Keratinocyte (primary cell): ENCODE measurements around the gene SLBP. TPM values are rescaled to one million over a fixed set of nuclear protein-coding genes. Genes with fewer than 3 reads are reported as not detected.

Experiments
- DNase-seq: peaks from one replicate; pipeline ENCODE4 v3.0.0-alpha.2; 2011; ENCODE audit warnings: low read depth, missing footprints, low spot score
- FAIRE-seq: peaks from 2 replicates; lab custom pipeline; 2011; peaks lifted over from hg19 to GRCh38; lab: Jason Lieb, UNC
- H2AFZ ChIP-seq: 2 replicates; pipeline ENCODE4 v1.6.0; 2012; ENCODE audit warnings: low read length, control low read depth, inconsistent platforms; ENCODE audit not compliant: control insufficient read depth
- H3K27ac ChIP-seq: 2 replicates; pipeline ENCODE4 v1.5.1; 2011; ENCODE audit warnings: low read length; ENCODE audit not compliant: control insufficient read depth, insufficient read depth
- H3K27me3 ChIP-seq: 3 replicates; pipeline ENCODE4 v1.6.0; 2011; ENCODE audit warnings: low read length; ENCODE audit not compliant: control insufficient read depth, insufficient read depth; ENCODE audit errors: extremely low read depth
- H3K36me3 ChIP-seq, 2 experiments: 2 replicates in 1 of 2; 3 replicates in 1 of 2; pipeline ENCODE4 v1.5.1; 2011; ENCODE audit warnings: low read length in 2 of 2, mild to moderate bottlenecking in 1 of 2; ENCODE audit not compliant: control insufficient read depth in 2 of 2, insufficient read depth in 2 of 2; ENCODE audit errors: extremely low read depth in 1 of 2
- H3K4me1 ChIP-seq: 3 replicates; pipeline ENCODE4 v1.5.1; 2011; ENCODE audit warnings: low read length; ENCODE audit not compliant: control insufficient read depth, insufficient read depth; ENCODE audit errors: extremely low read depth
- H3K4me2 ChIP-seq: 3 replicates; pipeline ENCODE4 v1.6.0; 2011; ENCODE audit warnings: low read depth, low read length; ENCODE audit not compliant: control insufficient read depth, insufficient read depth; ENCODE audit errors: extremely low read depth
- H3K4me3 ChIP-seq, 3 experiments: fragments of 200-600 bp in 1 of 3; sonication (generic) in 1 of 3; 2 replicates in 2 of 3; 3 replicates in 1 of 3; pipeline ENCODE4 v1.5.1; 2011 to 2016; ENCODE audit warnings: low read length in 3 of 3, mild to moderate bottlenecking in 3 of 3, control low read depth in 2 of 3, inconsistent platforms in 1 of 3, low read depth in 1 of 3, mixed read lengths in 1 of 3, mixed run types in 1 of 3, moderate library complexity in 1 of 3; ENCODE audit not compliant: control insufficient read depth in 2 of 3, insufficient read depth in 2 of 3; ENCODE audit errors: extremely low read depth in 1 of 3
- H3K79me2 ChIP-seq: 2 replicates; pipeline ENCODE4 v1.6.0; 2012; ENCODE audit warnings: low read length; ENCODE audit not compliant: control insufficient read depth, insufficient read depth
- H3K9ac ChIP-seq: 3 replicates; pipeline ENCODE4 v1.6.0; 2011; ENCODE audit warnings: low read length; ENCODE audit not compliant: control insufficient read depth, insufficient read depth; ENCODE audit errors: extremely low read depth
- H3K9me1 ChIP-seq: 3 replicates; pipeline ENCODE4 v1.6.0; 2011; ENCODE audit warnings: low read length; ENCODE audit not compliant: control insufficient read depth, insufficient read depth; ENCODE audit errors: extremely low read depth
- H3K9me3 ChIP-seq: 2 replicates; pipeline ENCODE4 v1.5.1; 2012; ENCODE audit warnings: low read depth, low read length; ENCODE audit not compliant: control insufficient read depth
- H4K20me1 ChIP-seq: 3 replicates; pipeline ENCODE4 v1.6.0; 2011; ENCODE audit warnings: low read length; ENCODE audit not compliant: control insufficient read depth, insufficient read depth; ENCODE audit errors: extremely low read depth
- EZH2 ChIP-seq: IDR thresholded peaks from one replicate; pipeline ENCODE4 v1.6.1; 2012; ENCODE audit warnings: inconsistent platforms, mild to moderate bottlenecking, low read length, moderate library complexity
- dilution Hi-C: fragments of 300-500 bp; cut with MboI; formaldehyde crosslinking; loops from one replicate; pipeline ENCODE4 v1.7.0; 2020; ENCODE audit warnings: low sequenced_read_pairs; ENCODE audit not compliant: extremely low pct_ligation_motif_present
- polyA plus RNA-seq, 5 experiments: library from polyadenylated mRNA; depleted of rRNA in 3 of 5; stranded (reverse) in 3 of 5; stranded (forward) in 1 of 5; unstranded in 1 of 5; fragments of >200 nt; gene quantifications; 1 replicate in 1 of 5; 2 replicates in 3 of 5; 3 replicates in 1 of 5; pipeline versions ENCODE4 v1.2.1 to v1.2.3, GENCODE V29; 2011 to 2012; ENCODE audit warnings: missing spikeins in 2 of 5, low read depth in 1 of 5, low replicate concordance in 1 of 5
- TF ChIP-seq, protein P1 (sequence below), 3 experiments: IDR thresholded peaks in 1 of 3; conservative IDR thresholded peaks in 1 of 3; optimal IDR thresholded peaks in 1 of 3; 2 replicates in 2 of 3; 3 replicates in 1 of 3; pipeline versions ENCODE3 to v1.5.1; 2011; ENCODE audit warnings: low read length in 3 of 3, mild to moderate bottlenecking in 3 of 3, moderate library complexity in 2 of 3, control low read depth in 1 of 3, inconsistent platforms in 1 of 3; ENCODE audit not compliant: insufficient read depth in 2 of 3; ENCODE audit errors: extremely low read depth in 1 of 3

SLBP gene
- polyA plus RNA-seq, 1 donor (not counting 4 experiments of a cell fraction or from before 2014, with no cell fraction given), result 90.6 TPM

DNA sequence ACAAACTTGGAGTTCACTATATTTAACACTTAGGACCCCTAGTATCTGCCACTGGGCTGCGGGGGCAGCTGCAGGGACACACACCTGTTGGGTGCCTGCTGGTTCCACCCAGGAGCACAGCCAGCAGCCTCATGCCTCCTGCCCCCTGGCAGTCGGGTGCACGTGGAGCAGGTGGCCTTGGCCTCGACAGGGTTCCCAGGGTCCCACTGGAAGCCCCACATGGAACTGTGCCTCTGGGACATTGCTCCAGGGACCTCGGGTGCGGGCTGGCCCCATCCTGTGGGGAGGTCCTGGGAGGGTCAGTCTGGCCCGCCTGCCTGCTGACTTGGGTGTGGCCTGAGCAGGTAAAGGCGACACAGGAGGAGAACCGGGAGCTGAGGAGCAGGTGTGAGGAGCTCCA is 27.2 kb upstream of the SLBP start:
- no peak for FAIRE-seq
- H2AFZ ChIP-seq, result no peak overlapping the region
- H3K4me2 ChIP-seq, result no peak overlapping the region
- H3K36me3 ChIP-seq, result peaks cover 19 to 51% of the 10 kb centered on the region in 2 experiments
- no peaks in the 10 kb centered on the region for H4K20me1 ChIP-seq
- H3K4me1 ChIP-seq, result no peaks in the 10 kb centered on the region
- dilution Hi-C loops, result no loop called here
- peaks cover 17% of the 10 kb centered on the region for H3K9me3 ChIP-seq
- TF ChIP-seq, protein P1, sequence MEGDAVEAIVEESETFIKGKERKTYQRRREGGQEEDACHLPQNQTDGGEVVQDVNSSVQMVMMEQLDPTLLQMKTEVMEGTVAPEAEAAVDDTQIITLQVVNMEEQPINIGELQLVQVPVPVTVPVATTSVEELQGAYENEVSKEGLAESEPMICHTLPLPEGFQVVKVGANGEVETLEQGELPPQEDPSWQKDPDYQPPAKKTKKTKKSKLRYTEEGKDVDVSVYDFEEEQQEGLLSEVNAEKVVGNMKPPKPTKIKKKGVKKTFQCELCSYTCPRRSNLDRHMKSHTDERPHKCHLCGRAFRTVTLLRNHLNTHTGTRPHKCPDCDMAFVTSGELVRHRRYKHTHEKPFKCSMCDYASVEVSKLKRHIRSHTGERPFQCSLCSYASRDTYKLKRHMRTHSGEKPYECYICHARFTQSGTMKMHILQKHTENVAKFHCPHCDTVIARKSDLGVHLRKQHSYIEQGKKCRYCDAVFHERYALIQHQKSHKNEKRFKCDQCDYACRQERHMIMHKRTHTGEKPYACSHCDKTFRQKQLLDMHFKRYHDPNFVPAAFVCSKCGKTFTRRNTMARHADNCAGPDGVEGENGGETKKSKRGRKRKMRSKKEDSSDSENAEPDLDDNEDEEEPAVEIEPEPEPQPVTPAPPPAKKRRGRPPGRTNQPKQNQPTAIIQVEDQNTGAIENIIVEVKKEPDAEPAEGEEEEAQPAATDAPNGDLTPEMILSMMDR (optimal IDR thresholded peaks at IDR 0.05 in 1 of 3, IDR thresholded peaks at IDR 0.05 in 1 of 3, conservative IDR thresholded peaks at IDR 0.05 in 1 of 3; ENCODE audit: extremely low read depth in 1 of 3, insufficient read depth in 2 of 3, low read length in 3 of 3), result no peak
- TF ChIP-seq EZH2, result no peak
- no peaks in the 10 kb centered on the region for H3K27me3 ChIP-seq
- H3K79me2 ChIP-seq, result no peaks in the 10 kb centered on the region
- no peak overlapping the region for H3K4me3 ChIP-seq
- no peak overlapping the region for H3K27ac ChIP-seq
- no peak for DNase-seq
- H3K9me1 ChIP-seq, result no peaks in the 10 kb centered on the region
- no peak overlapping the region for H3K9ac ChIP-seq

DNA sequence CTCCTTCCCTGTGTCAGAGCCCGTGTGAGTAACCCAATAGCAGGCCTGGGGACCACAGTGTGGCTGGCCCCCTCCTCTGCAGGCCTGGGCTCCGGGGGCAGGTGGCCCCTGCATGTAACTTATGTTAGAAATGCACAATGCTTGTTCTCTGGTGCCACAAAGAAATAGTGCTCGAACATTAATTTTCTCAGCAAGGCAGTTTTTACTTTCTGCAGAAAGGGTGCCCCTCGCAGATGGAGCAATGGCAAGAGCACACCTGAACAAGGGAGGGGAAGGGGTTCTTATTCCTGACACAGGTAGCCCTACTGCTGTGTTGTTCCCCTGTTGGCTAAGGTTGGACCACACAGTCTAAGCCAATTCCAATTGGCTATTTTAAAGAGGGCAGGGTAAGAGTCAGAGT is 26.3 kb upstream of the SLBP start:
- Histone ChIP-seq H2AFZ (no peak overlapping the region), H3K4me2 (no peak overlapping the region), H3K9me1 (no peaks in the 10 kb centered on the region), H3K9me3 (peaks cover 17% of the 10 kb centered on the region), H3K27me3 (no peaks in the 10 kb centered on the region), H3K9ac (no peak overlapping the region), H3K4me1 (no peaks in the 10 kb centered on the region), H3K27ac (no peak overlapping the region), H3K79me2 (peaks cover 1% of the 10 kb centered on the region), H4K20me1 (no peaks in the 10 kb centered on the region), H3K36me3 (peaks cover 19 to 57% of the 10 kb centered on the region in 2 experiments), H3K4me3 (no peak overlapping the region)
- no peak for DNase-seq
- no peak for TF ChIP-seq EZH2
- TF ChIP-seq, protein P1 (optimal IDR thresholded peaks at IDR 0.05 in 1 of 3, IDR thresholded peaks at IDR 0.05 in 1 of 3, conservative IDR thresholded peaks at IDR 0.05 in 1 of 3; ENCODE audit: extremely low read depth in 1 of 3, insufficient read depth in 2 of 3, low read length in 3 of 3), result no peak
- FAIRE-seq, result no peak
- dilution Hi-C loops, result no loop called here
